GM10266 (cell line): ENCODE results near the gene SPARC.
A peak's percentile ranks its signal among the peaks of the same experiment; 100 is the strongest.

Experiments
- DNase-seq: peaks from one replicate; pipeline ENCODE4 v3.0.0; 2012; ENCODE audit errors: extremely low spot score
- TF ChIP-seq, protein P1 (sequence below): IDR thresholded peaks from 2 replicates; pipeline ENCODE4 v1.5.1; 2012; ENCODE audit warnings: mild to moderate bottlenecking, low read depth; ENCODE audit not compliant: control insufficient read depth, insufficient read depth; ENCODE audit errors: missing control alignments

SPARC gene

DNA sequence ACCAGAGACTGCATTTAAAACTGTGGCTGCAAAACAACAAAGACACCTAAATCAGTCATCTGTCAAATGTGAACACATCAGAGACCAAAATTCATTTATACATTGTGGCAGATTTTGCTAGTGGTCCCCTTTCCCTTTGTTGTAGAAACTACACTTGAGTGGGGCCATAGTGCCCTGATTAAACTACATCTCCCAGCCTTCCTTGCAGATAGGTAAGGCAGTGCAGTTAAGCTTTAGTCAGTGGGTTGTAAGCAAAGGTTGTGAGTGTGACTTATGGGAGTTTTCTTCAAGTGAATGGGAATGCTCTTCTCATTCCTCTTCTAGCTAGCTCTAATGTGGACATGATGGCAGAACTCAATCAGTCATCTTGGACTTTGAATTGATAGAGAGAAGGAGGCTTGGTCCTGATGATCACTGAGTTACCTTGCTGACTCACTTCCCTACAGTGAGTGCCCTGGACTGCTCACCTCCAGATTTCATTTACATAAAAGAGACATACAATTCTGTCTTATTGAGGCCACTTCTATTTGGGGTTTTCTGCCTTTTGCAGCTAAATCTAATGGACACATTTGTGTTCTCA, 35.2 kb upstream of the SPARC start:
- TF ChIP-seq, protein P1, sequence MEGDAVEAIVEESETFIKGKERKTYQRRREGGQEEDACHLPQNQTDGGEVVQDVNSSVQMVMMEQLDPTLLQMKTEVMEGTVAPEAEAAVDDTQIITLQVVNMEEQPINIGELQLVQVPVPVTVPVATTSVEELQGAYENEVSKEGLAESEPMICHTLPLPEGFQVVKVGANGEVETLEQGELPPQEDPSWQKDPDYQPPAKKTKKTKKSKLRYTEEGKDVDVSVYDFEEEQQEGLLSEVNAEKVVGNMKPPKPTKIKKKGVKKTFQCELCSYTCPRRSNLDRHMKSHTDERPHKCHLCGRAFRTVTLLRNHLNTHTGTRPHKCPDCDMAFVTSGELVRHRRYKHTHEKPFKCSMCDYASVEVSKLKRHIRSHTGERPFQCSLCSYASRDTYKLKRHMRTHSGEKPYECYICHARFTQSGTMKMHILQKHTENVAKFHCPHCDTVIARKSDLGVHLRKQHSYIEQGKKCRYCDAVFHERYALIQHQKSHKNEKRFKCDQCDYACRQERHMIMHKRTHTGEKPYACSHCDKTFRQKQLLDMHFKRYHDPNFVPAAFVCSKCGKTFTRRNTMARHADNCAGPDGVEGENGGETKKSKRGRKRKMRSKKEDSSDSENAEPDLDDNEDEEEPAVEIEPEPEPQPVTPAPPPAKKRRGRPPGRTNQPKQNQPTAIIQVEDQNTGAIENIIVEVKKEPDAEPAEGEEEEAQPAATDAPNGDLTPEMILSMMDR = no peak
- no peak for DNase-seq

DNA sequence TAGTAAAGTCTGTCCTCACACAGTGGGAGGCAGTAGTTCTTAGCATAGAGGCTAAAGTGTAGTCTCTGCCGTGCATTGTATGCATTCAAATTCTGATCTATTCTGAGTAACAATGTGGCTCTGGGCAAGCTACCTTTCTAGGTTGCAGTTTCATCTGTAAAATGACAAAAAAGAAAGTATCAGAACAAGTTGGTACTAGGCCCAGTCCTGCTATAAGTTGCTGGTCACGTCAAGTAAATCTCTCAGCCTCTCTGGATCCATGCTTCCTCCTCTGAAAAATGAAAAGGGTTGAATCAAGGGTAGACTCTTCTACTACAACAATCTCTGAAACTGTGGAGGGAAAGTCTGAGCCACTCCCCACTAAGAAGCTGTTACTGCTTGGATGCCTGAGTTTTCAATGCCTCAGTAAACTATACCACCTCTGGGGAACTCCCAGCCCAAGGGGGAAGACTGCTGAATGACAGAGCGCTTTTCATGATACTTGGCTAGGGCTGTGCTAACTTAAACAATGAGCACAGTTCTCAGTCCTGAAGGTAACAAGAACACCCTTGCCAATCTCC, 34.5 kb upstream of the SPARC start:
- DNase-seq = peak; percentile 65

DNA sequence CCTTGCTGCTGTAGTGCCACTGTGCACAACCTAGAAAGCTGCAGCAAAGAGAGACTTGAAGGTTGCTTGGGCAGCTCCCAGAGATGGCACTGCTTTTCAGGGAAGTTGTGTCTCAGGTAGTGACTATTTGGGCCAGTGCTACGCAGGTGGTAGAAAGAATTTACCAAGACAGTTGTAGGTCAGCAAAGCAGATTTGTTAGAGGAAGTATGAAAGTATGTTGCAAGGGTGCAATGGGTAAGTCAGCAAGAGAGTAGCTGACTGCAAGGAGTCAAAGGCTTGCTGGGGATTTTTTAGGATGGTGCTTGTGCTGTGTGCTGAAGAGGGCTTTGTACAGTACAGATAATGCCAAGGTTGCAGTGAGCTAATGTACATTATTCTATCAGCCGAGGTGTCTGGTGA, 33.5 kb upstream of the SPARC start:
- TF ChIP-seq, protein P1 = no peak
- DNase-seq = no peak

More for the DNA sequence above, 34.5 kb upstream of the SPARC start:
- TF ChIP-seq, protein P1 = no peak

DNA sequence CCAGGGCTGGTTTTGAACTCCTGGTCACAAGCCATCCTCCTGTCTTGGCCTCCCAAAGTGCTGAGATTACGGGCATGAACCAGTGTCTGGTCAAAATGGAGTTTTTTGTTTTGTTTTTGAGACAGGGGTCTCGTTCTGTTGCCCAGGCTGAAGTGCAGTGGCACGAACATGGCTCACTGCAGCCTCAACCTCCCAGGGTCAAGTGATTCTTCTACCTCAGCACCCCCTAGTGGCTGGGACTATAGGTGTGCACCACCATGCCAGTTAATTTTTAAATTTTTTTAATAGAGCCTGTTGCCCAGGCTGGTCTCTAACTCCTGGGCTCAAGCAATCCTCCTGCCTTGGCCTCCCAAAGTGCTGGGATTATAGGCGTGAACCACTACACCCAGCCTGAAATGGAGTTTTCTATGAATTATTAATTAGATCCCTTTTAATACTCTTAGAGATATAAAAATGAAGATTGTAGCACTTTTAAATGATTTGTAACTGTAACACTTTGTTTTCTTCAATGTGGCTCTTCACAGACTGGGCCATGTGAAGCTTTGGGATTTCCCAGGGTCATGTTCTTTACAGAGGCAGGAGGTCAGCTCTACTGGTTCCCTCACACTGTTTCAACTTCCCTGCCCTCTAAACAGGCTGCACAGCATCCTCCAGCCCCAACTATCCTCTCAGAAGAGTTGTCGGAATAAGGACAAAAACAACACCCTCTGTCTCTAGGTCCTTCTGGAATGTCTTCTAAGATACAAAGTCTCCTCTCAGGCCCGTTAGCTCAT, 32.7 kb upstream of the SPARC start:
- DNase-seq = no peak
- TF ChIP-seq, protein P1 = peak; percentile 37

DNA sequence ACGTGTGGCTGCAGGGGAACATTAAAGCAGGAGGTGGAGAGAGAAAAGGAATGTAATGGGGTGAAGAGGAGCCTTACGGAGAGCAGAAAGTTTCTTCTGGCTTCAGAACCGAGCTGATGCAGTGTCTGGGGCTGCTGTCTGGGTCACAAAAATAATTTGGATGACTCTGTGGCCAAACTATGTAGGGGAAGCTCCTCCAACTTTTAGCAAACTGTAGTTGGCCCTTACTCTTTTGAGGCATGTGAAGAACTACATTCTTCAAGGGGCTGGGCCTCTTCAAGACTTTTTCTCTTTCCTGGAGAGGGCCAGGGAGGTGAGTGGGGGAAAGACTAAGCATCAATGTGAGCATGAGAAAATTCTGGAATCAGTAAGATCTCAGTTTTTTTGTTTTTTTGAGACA, 31.9 kb upstream of the SPARC start:
- no peak for DNase-seq
- TF ChIP-seq, protein P1 = no peak

DNA sequence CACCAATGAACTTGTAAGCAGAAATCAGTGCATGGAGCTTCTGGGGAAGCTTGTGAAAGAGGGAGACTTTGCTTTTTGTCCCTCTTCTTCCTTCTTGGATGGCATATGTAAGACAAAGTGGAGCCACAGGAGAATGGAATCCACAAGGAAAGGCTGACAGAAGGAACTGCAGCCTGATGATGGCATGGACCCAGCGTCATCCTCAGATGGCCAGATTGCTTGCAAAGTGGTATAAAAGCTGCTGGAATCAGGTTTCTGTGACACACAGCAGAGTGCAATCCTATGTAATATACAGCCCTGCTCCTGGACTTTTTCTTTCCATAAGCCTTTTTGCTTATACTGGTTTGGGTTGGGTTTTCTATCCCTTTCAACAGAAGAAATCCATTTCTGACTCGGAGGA, 31.4 kb upstream of the SPARC start:
- no peak for DNase-seq
- TF ChIP-seq, protein P1 = no peak

DNA sequence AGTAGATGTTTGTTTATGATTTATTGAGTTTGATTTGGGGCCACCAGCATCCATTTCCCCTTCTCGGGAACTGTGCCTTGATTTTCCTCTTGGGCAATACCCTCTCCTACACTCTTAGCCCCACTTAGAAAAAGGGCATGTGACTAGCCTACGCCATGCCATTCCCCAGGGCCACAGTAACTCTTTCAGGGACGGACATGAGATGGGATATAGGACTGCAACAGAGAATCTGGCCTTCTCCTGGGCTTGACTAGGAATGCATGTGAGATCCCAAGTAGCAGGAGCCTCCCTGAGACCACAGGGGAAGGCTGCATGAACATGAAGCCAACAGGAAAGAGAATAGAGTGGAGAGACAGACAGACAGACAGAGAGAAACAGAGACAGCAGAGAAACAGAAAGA, 30.7 kb upstream of the SPARC start:
- no peak for DNase-seq
- TF ChIP-seq, protein P1 = no peak
